ENCODE results near the gene MSRB3.

Gene MSRB3

GRCh38 chr12:65501093-65501621 is 222.7 kb downstream of the MSRB3 start:
- no peak for DNase-seq (ENCODE audit: low spot score)
- TF ChIP-seq, protein P1, sequence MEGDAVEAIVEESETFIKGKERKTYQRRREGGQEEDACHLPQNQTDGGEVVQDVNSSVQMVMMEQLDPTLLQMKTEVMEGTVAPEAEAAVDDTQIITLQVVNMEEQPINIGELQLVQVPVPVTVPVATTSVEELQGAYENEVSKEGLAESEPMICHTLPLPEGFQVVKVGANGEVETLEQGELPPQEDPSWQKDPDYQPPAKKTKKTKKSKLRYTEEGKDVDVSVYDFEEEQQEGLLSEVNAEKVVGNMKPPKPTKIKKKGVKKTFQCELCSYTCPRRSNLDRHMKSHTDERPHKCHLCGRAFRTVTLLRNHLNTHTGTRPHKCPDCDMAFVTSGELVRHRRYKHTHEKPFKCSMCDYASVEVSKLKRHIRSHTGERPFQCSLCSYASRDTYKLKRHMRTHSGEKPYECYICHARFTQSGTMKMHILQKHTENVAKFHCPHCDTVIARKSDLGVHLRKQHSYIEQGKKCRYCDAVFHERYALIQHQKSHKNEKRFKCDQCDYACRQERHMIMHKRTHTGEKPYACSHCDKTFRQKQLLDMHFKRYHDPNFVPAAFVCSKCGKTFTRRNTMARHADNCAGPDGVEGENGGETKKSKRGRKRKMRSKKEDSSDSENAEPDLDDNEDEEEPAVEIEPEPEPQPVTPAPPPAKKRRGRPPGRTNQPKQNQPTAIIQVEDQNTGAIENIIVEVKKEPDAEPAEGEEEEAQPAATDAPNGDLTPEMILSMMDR (IDR thresholded peaks at IDR 0.05; ENCODE audit: poor library complexity, severe bottlenecking), result no peak
- Histone ChIP-seq H3K4me1 (ENCODE audit: insufficient read depth, poor library complexity, severe bottlenecking) (no peaks in the 10 kb centered on the region), H3K9me3 (ENCODE audit: severe bottlenecking) (no peaks in the 10 kb centered on the region), H3K27me3 (ENCODE audit: insufficient read depth, poor library complexity, severe bottlenecking) (no peaks in the 10 kb centered on the region), H3K4me3 (ENCODE audit: severe bottlenecking) (no peak overlapping the region), H3K27ac (ENCODE audit: poor library complexity, severe bottlenecking) (no peak overlapping the region), H3K36me3 (ENCODE audit: low read depth) (no peaks in the 10 kb centered on the region)
- no peak for ATAC-seq (ENCODE audit: low read depth)

DNA sequence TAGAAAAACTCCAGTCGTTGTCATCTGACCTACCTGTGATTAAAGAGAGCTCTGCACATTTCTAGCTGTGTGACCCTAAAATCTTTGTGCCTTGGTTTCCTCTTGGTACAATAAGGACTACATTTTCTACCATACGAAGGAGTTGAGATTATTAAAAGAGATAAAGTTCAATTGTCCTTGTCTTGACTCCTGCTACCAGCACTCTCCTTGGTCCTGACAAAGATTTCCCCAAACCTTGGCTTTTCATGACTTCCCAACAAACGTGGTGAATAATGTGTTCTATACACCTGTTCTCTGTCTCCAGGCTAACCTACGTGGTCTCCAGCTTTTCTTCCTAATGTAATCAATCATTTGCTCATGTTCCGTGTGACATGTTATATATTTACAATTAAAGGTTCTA is 223.5 kb downstream of the MSRB3 start:
- no peak for ATAC-seq (ENCODE audit: low read depth)
- H3K27ac ChIP-seq (ENCODE audit: poor library complexity, severe bottlenecking), result no peak overlapping the region
- H3K36me3 ChIP-seq (ENCODE audit: low read depth), result no peaks in the 10 kb centered on the region
- DNase-seq (ENCODE audit: low spot score), result no peak
- H3K27me3 ChIP-seq (ENCODE audit: insufficient read depth, poor library complexity, severe bottlenecking), result no peaks in the 10 kb centered on the region
- no peak overlapping the region for H3K4me3 ChIP-seq (ENCODE audit: severe bottlenecking)
- H3K4me1 ChIP-seq (ENCODE audit: insufficient read depth, poor library complexity, severe bottlenecking), result no peaks in the 10 kb centered on the region
- TF ChIP-seq, protein P1 (IDR thresholded peaks at IDR 0.05; ENCODE audit: poor library complexity, severe bottlenecking), result no peak
- H3K9me3 ChIP-seq (ENCODE audit: severe bottlenecking), result no peaks in the 10 kb centered on the region

DNA sequence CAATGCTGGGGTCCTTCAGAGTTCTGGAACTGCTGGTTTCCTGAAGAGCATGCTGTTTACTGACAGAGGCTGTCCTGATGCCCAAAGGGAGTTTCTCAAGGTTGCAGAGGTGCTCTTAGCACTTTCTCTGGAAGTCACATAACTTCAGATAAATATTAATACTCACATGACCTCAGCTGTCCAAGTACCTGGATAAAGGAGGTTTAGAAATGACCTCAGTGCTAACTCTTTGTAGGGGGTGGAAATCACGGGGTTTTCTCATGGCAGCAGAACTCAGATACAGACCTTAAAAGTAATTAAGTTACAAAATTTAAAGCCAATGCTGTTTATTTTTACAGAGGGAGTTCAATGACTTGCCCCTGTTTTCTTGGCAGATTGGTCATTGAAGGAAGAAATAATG is 225.9 kb downstream of the MSRB3 start:
- DNase-seq (ENCODE audit: low spot score) (no peak), ATAC-seq (ENCODE audit: low read depth) (no peak)
- H3K36me3 ChIP-seq (ENCODE audit: low read depth), result no peaks in the 10 kb centered on the region
- H3K27ac ChIP-seq (ENCODE audit: poor library complexity, severe bottlenecking), result no peak overlapping the region
- TF ChIP-seq, protein P1 (IDR thresholded peaks at IDR 0.05; ENCODE audit: poor library complexity, severe bottlenecking), result no peak
- no peaks in the 10 kb centered on the region for H3K4me1 ChIP-seq (ENCODE audit: insufficient read depth, poor library complexity, severe bottlenecking)
- H3K4me3 ChIP-seq (ENCODE audit: severe bottlenecking), result no peak overlapping the region
- no peaks in the 10 kb centered on the region for H3K27me3 ChIP-seq (ENCODE audit: insufficient read depth, poor library complexity, severe bottlenecking)
- no peaks in the 10 kb centered on the region for H3K9me3 ChIP-seq (ENCODE audit: severe bottlenecking)

- ATAC-seq (ENCODE audit: low read depth), result no peak
- no peaks in the 10 kb centered on the region for H3K9me3 ChIP-seq (ENCODE audit: severe bottlenecking)
- no peaks in the 10 kb centered on the region for H3K4me1 ChIP-seq (ENCODE audit: insufficient read depth, poor library complexity, severe bottlenecking)
- no peaks in the 10 kb centered on the region for H3K36me3 ChIP-seq (ENCODE audit: low read depth)
- no peaks in the 10 kb centered on the region for H3K27me3 ChIP-seq (ENCODE audit: insufficient read depth, poor library complexity, severe bottlenecking)
- H3K27ac ChIP-seq (ENCODE audit: poor library complexity, severe bottlenecking), result no peak overlapping the region
- H3K4me3 ChIP-seq (ENCODE audit: severe bottlenecking), result no peak overlapping the region
- DNase-seq (ENCODE audit: low spot score), result no peak
- TF ChIP-seq, protein P1 (IDR thresholded peaks at IDR 0.05; ENCODE audit: poor library complexity, severe bottlenecking), result no peak
Observed at GRCh38 chr12:65505386-65506121, 227.1 kb downstream of the MSRB3 start.
